NCI-H345 (cell line): ENCODE data around the gene ENDOV.
"Not testable (repeated sequence)": the region's sequence is repeated elsewhere in the genome, so short reads cannot be mapped to it uniquely, and the experiment has no call there.

ENCODE experiments used
- DNase-seq: peaks from one replicate; lab custom pipeline; 2025; lab: John Stamatoyannopoulos, UW

The ENDOV gene

GRCh38 chr17:80388601-80389000 lies 26.4 kb upstream of the ENDOV start:
- no peak for DNase-seq

GRCh38 chr17:80389011-80389995 lies 25.7 kb upstream of the ENDOV start:
- no peak for DNase-seq

- no peak for DNase-seq
Measured at GRCh38 chr17:80393241-80393890, 21.6 kb upstream of the ENDOV start.

- no peak for DNase-seq
Measured at GRCh38 chr17:80393961-80394360, 21.0 kb upstream of the ENDOV start.

- no peak for DNase-seq
Measured at GRCh38 chr17:80394629-80395216, 20.2 kb upstream of the ENDOV start.

GRCh38 chr17:80395402-80396151 lies 19.4 kb upstream of the ENDOV start:
- no peak for DNase-seq

- no peak for DNase-seq
Measured at GRCh38 chr17:80396157-80397033, 18.6 kb upstream of the ENDOV start.

DNA sequence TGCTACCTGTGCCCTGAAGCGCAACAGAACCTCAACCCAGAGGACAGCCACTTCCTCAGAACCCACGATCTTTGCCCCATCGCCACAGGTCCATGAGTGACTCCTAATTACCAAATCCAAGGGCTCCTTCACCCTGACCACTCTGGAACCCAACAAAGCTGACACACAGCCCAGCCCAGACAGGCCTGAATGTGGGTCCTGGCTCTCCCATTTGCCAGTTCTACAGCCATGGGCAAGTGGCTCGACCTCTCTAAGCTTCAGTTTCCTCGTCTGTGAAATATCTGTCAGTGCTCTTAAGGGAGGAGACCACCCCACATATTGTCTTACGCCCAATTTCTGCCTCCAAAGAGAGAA lies 18.0 kb upstream of the ENDOV start:
- DNase-seq: no peak

DNA sequence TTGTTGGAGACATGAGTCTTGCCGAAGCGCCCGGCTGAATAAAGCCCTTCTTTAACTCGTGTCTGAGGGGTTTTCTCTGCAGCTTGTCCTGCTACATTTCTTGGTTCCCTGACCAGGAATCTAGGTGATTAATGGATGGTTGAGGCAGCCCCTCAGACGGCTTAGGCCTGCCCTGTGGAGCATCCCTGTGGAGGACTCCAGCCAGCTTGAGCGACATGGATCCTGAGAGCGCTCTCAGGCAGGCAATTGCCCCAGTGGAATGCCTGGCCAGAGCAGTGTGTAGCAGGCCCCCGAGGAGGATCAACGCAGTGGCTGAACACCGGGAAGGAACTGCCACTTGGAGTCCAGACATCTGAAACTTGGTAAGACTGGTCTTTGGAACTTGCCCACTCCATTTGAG lies 17.3 kb upstream of the ENDOV start:
- no peak for DNase-seq

DNA sequence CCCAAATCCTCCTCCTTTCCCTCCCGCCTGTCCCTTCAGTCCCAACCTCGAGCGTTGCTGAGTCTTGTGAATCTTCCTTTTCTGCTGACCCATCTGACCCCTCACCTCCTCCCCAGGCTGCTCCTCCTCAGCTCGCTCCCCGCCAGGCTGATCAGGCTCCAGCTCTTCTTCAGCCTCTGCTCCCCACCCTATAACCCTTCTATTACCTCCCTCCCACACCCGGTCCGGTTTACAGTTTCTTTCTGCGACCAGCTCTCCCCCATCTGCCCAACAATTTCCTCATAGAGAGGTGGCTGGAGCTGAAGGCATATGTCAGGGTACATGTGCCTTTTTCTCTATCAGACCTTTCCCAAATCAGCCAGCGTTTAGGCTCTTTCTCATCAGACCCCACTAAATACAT lies 13.9 kb upstream of the ENDOV start:
- not testable (repeated sequence) for DNase-seq

DNA sequence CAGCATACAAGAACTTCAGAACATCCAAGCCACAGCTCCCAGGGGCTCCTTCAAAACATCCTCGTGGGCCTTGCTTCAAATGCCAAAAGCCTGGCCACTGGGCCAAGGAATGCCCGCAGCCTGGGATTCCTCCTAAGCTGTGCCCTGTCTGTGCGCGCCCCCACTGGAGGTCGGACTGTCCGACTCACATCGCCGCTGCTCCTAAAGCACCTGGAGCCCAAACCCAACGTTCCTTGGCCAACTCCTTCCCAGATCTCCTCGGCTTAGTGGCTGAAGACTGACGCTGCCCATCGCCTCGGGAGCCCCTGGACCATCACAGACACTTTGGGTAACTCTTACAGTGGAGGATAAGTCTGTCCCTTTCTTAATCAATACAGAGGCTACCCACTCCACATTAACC lies 12.9 kb upstream of the ENDOV start:
- not testable (repeated sequence) for DNase-seq

DNA sequence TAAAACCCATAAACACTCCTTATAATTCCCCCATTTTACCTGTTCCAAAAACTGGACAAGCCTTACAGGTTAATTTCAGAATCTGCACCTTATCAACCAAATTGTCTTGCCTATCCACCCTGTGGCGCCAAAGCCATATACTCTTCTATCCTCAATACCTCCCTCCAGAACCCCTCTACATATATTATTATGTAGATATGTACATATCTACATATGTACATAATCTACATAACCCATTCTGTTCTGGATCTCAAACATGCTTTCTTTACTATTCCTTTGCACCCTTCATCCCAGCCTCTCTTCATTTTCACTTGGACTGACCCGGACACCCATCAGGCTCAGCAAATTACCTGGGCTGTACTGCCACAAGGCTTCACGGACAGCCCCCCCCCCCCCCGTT lies 12.0 kb upstream of the ENDOV start:
- no peak for DNase-seq

- no peak for DNase-seq
Measured at GRCh38 chr17:80406146-80406545, 8.8 kb upstream of the ENDOV start.

GRCh38 chr17:80407917-80408316 lies 7.0 kb upstream of the ENDOV start:
- not testable (repeated sequence) for DNase-seq

GRCh38 chr17:80408872-80409271 lies 6.1 kb upstream of the ENDOV start:
- no peak for DNase-seq

GRCh38 chr17:80409626-80410025 lies 5.3 kb upstream of the ENDOV start:
- DNase-seq: no peak

- not testable (repeated sequence) for DNase-seq
Measured at GRCh38 chr17:80410441-80411087, 4.4 kb upstream of the ENDOV start.

GRCh38 chr17:80413771-80414507 lies 1.0 kb upstream of the ENDOV start:
- DNase-seq: no peak

GRCh38 chr17:80414508-80414802 lies 512 bp upstream of the ENDOV start:
- peak; percentile 50 for DNase-seq

DNA sequence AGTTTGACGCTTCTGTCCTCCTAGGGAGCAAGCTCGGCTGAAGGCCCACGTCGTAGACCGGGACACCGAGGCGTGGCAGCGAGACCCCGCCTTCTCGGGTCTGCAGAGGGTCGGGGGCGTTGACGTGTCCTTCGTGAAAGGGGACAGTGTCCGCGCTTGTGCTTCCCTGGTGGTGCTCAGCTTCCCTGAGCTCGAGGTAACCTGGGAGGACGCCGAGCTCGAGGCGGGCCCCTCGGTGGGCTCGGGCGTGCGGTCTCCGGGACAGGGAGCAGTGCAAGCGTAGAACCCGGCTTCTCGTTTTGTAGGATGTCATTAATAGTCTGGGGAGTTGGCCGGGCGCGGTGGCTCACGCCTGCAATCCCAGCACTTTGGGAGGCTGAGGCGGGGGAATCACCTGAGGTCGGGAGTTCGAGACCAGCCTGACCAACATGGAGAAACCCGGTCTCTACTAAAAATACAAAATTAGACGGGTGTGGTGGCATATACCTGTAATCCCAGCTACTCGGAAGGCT lies 715 bp downstream of the ENDOV start:
- DNase-seq: no peak
